Adipocyte (in vitro differentiated cells): ENCODE measurements around the gene ALOXE3.
A peak's percentile ranks its signal among the peaks of the same experiment; 100 is the strongest.

Experiments used
- DNase-seq: peaks from one replicate; pipeline ENCODE4 v3.0.0-alpha.2; 2015; ENCODE audit warnings: low read depth
- H3K27me3 ChIP-seq: replicated peaks from 2 replicates; pipeline ENCODE4 v1.7.0; 2013; ENCODE audit warnings: mild to moderate bottlenecking, low read length, moderate library complexity; ENCODE audit not compliant: control insufficient read depth, insufficient read depth
- H3K36me3 ChIP-seq: 2 replicates; pipeline ENCODE4 v1.7.0; 2013; ENCODE audit warnings: low read length, mild to moderate bottlenecking, moderate library complexity; ENCODE audit not compliant: control insufficient read depth, insufficient read depth, severe bottlenecking
- H3K4me1 ChIP-seq: 2 replicates; pipeline ENCODE4 v1.7.0; 2013; ENCODE audit warnings: mild to moderate bottlenecking, low read length, moderate library complexity; ENCODE audit not compliant: control insufficient read depth, insufficient read depth
- H3K4me3 ChIP-seq: 2 replicates; pipeline ENCODE4 v1.7.0; 2013; ENCODE audit warnings: mild to moderate bottlenecking, low read length, moderate library complexity
- H3K9ac ChIP-seq: 2 replicates; pipeline ENCODE4 v1.7.0; 2013; ENCODE audit warnings: mild to moderate bottlenecking, low read length, moderate library complexity
- H3K9me3 ChIP-seq: 2 replicates; pipeline ENCODE4 v1.7.0; 2013; ENCODE audit warnings: mild to moderate bottlenecking, low read length, moderate library complexity; ENCODE audit not compliant: control insufficient read depth

Gene ALOXE3

GRCh38 chr17:8138672-8139371 is 20.5 kb upstream of the ALOXE3 start:
- peak overlapping the region; percentile 69 for H3K9ac ChIP-seq
- H3K4me1 ChIP-seq: peaks cover 14% of the 10 kb centered on the region
- no peaks in the 10 kb centered on the region for H3K9me3 ChIP-seq
- peak; percentile 99 for DNase-seq
- H3K36me3 ChIP-seq: peaks cover 53% of the 10 kb centered on the region
- peak overlapping the region; percentile 50 for H3K4me3 ChIP-seq
- no peaks in the 10 kb centered on the region for H3K27me3 ChIP-seq

- no peak for DNase-seq
- Histone ChIP-seq H3K27me3 (no peaks in the 10 kb centered on the region), H3K4me3 (peak overlapping the region; percentile 50), H3K4me1 (peaks cover 14% of the 10 kb centered on the region), H3K36me3 (peaks cover 49% of the 10 kb centered on the region), H3K9me3 (no peaks in the 10 kb centered on the region), H3K9ac (peak overlapping the region; percentile 69)
Observed at GRCh38 chr17:8138374-8138671, 20.0 kb upstream of the ALOXE3 start.

- Histone ChIP-seq H3K9ac (peak overlapping the region; percentile 69), H3K4me3 (peak overlapping the region; percentile 50), H3K36me3 (peaks cover 44% of the 10 kb centered on the region), H3K27me3 (no peaks in the 10 kb centered on the region), H3K9me3 (no peaks in the 10 kb centered on the region), H3K4me1 (peaks cover 14% of the 10 kb centered on the region)
- no peak for DNase-seq
Observed at GRCh38 chr17:8137645-8138373, 19.5 kb upstream of the ALOXE3 start.

- Histone ChIP-seq H3K9me3 (no peaks in the 10 kb centered on the region), H3K36me3 (peaks cover 6% of the 10 kb centered on the region), H3K4me3 (no peak overlapping the region), H3K4me1 (peaks cover 5% of the 10 kb centered on the region), H3K9ac (no peak overlapping the region), H3K27me3 (no peaks in the 10 kb centered on the region)
- DNase-seq: no peak
Observed at GRCh38 chr17:8133941-8134340, 15.6 kb upstream of the ALOXE3 start.

GRCh38 chr17:8133399-8133798 is 15.1 kb upstream of the ALOXE3 start:
- no peak overlapping the region for H3K9ac ChIP-seq
- no peaks in the 10 kb centered on the region for H3K9me3 ChIP-seq
- peaks cover 4% of the 10 kb centered on the region for H3K4me1 ChIP-seq
- H3K36me3 ChIP-seq: peaks cover 6% of the 10 kb centered on the region
- no peaks in the 10 kb centered on the region for H3K27me3 ChIP-seq
- no peak overlapping the region for H3K4me3 ChIP-seq
- DNase-seq: no peak

- Histone ChIP-seq H3K36me3 (no peaks in the 10 kb centered on the region), H3K9me3 (no peaks in the 10 kb centered on the region), H3K4me1 (peaks cover 4% of the 10 kb centered on the region), H3K4me3 (no peak overlapping the region), H3K9ac (no peak overlapping the region), H3K27me3 (no peaks in the 10 kb centered on the region)
- DNase-seq: no peak
Observed at GRCh38 chr17:8131844-8132441, 13.6 kb upstream of the ALOXE3 start.

- no peak for DNase-seq
- H3K27me3 ChIP-seq: peaks cover 10% of the 10 kb centered on the region
- H3K9ac ChIP-seq: no peak overlapping the region
- no peaks in the 10 kb centered on the region for H3K36me3 ChIP-seq
- H3K4me3 ChIP-seq: no peak overlapping the region
- no peaks in the 10 kb centered on the region for H3K9me3 ChIP-seq
- H3K4me1 ChIP-seq: peaks cover 35% of the 10 kb centered on the region
Observed at GRCh38 chr17:8128125-8128784, 9.9 kb upstream of the ALOXE3 start.

- peaks cover 45% of the 10 kb centered on the region for H3K4me1 ChIP-seq
- H3K4me3 ChIP-seq: peak overlapping the region; percentile 86
- peaks cover 10% of the 10 kb centered on the region for H3K27me3 ChIP-seq
- peak; percentile 82 for DNase-seq
- peak overlapping the region; percentile 70 for H3K9ac ChIP-seq
- H3K36me3 ChIP-seq: no peaks in the 10 kb centered on the region
- no peaks in the 10 kb centered on the region for H3K9me3 ChIP-seq
Observed at GRCh38 chr17:8126491-8127066, 8.3 kb upstream of the ALOXE3 start.

GRCh38 chr17:8125947-8126490 is 7.7 kb upstream of the ALOXE3 start:
- Histone ChIP-seq H3K4me1 (peaks cover 46% of the 10 kb centered on the region), H3K27me3 (peaks cover 10% of the 10 kb centered on the region), H3K4me3 (peak overlapping the region; percentile 86), H3K36me3 (no peaks in the 10 kb centered on the region), H3K9me3 (no peaks in the 10 kb centered on the region), H3K9ac (peak overlapping the region; percentile 70)
- peak; percentile 48 for DNase-seq

- peak overlapping the region; percentile 70 for H3K9ac ChIP-seq
- DNase-seq: peak; percentile 83
- H3K36me3 ChIP-seq: no peaks in the 10 kb centered on the region
- peak overlapping the region; percentile 86 for H3K4me3 ChIP-seq
- H3K27me3 ChIP-seq: peaks cover 10% of the 10 kb centered on the region
- H3K4me1 ChIP-seq: peaks cover 48% of the 10 kb centered on the region
- H3K9me3 ChIP-seq: no peaks in the 10 kb centered on the region
Observed at GRCh38 chr17:8125154-8125946, 7.0 kb upstream of the ALOXE3 start.
